ENCODE data around the gene POU2AF2. TPM values are rescaled to one million over a fixed set of nuclear protein-coding genes. Genes with fewer than 3 reads are reported as not detected.
A peak's percentile ranks its signal among the peaks of the same experiment; 100 is the strongest.

POU2AF2 gene
- total RNA-seq, 1 experiment from 2014 or later = not detected

- TF ChIP-seq SOX15 (CRISPR knock-in tag; IDR thresholded peaks at IDR 0.05) (no peak), ZSCAN18 (CRISPR knock-in tag; IDR thresholded peaks at IDR 0.05) (no peak), JAZF1 (CRISPR knock-in tag; IDR thresholded peaks at IDR 0.05) (no peak)
These were observed 81.3 kb downstream of the POU2AF2 start (continued) for GRCh38 chr11:111326824-111327223.

- Mint-ChIP-seq H3K27ac (no peak overlapping the region), H3K4me3 (no peak overlapping the region), H3K36me3 (no peaks in the 10 kb centered on the region), H3K27me3 (ENCODE audit: low read depth) (no peaks in the 10 kb centered on the region), H3K9me3 (no peaks in the 10 kb centered on the region), H3K4me1 (peaks cover 5% of the 10 kb centered on the region; the same call in 1 of the 2 replicates)
- DNase-seq (ENCODE audit: low spot score) (no peak), ATAC-seq (peak; percentile 43)
- TF ChIP-seq ZNF416 (CRISPR knock-in tag; IDR thresholded peaks at IDR 0.05) (no peak), RORB (CRISPR knock-in tag; IDR thresholded peaks at IDR 0.05) (no peak), MLX (CRISPR knock-in tag; IDR thresholded peaks at IDR 0.05) (no peak), ZNF425 (CRISPR knock-in tag; conservative IDR thresholded peaks at IDR 0.05) (no peak), MAX (CRISPR knock-in tag; IDR thresholded peaks at IDR 0.05) (no peak), TCF7 (CRISPR knock-in tag; IDR thresholded peaks at IDR 0.05; ENCODE audit: low read depth) (no peak), MXD4 (CRISPR knock-in tag; IDR thresholded peaks at IDR 0.05; ENCODE audit: borderline replicate concordance) (no peak), NFYB (CRISPR knock-in tag; conservative IDR thresholded peaks at IDR 0.05; ENCODE audit: low read depth) (no peak), ERG (CRISPR knock-in tag; IDR thresholded peaks at IDR 0.05) (no peak), E2F5 (CRISPR knock-in tag; IDR thresholded peaks at IDR 0.05) (no peak), ARID4B (CRISPR knock-in tag; IDR thresholded peaks at IDR 0.05; ENCODE audit: borderline replicate concordance) (no peak), ETV6 (CRISPR knock-in tag; IDR thresholded peaks at IDR 0.05) (no peak), ZNF512 (CRISPR knock-in tag; IDR thresholded peaks at IDR 0.05; ENCODE audit: borderline replicate concordance) (no peak), ZBTB21 (CRISPR knock-in tag; IDR thresholded peaks at IDR 0.05; ENCODE audit: borderline replicate concordance) (no peak), NFATC4 (CRISPR knock-in tag; IDR thresholded peaks at IDR 0.05) (no peak), E2F4 (CRISPR knock-in tag; IDR thresholded peaks at IDR 0.05; ENCODE audit: borderline replicate concordance, low read depth) (no peak)
- ChIA-PET POLR2A (no interaction called here), CTCF (interaction anchor here (0.6 kb wide), 1 partner anchor 1456 kb away, joined by 3 read pairs; no protein-coding TSS in a partner anchor)
These were observed 82.5 kb downstream of the POU2AF2 start for GRCh38 chr11:111327908-111328624.

All from WTC11 (cell line).